NCI-H524 (cell line): ENCODE results near the gene GRAMD2A.

Experiments
- DNase-seq, 2 experiments: peaks; one replicate each; lab custom pipeline; 2025; lab: John Stamatoyannopoulos, UW

The GRAMD2A gene

DNA sequence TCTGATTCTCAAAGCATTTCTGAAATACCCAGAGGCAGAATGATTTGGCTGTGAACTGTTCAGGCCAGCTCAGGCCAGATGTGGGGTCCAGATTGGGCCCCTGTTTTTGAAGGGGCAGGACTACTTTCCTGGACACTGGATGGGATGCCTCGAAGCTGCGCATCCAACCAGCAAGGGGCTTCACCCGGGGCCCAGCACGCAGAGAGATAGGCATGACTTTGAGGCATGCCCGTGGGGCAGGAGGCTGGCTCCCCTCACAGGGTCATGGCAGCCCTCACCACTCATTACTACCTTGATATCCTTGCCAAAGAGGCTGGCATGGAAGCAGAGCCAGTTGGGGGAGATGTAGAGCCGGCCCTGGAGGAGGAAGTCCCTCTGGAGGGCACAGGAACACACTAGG, 30.1 kb downstream of the GRAMD2A start:
- no peak for DNase-seq

DNA sequence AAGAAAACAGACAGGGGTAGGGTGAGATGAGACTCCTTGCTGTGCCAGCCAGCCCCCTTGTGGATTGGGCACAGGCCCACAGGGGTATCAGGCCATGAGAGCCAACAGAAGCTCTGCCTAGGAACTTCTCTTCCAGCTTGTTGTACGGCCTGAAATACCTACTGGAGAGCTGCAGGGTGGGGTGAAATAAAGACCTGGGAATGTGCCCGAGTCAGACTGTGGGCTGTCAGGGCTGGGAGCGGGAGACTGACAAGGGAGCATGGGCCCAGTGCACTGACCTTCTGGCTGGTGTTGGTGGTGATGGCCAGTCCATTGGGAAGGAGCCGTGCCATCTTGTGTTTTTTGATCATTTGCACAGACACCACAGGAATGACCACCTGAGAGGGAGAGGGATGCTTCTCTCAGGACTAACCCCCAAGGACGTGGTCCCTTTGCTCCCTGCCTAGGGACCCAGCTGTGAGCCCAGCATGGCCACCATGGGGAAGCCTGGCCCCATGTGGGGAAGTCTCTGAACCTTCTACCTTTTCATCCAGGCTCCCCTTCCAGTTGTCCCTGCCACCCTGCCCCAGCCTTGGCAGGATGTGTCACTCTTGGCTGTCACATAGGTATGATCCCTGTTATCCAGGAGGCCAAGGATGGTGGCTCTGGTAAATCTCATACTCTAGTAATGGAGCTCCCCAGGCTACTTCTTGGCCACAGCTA, 30.7 kb downstream of the GRAMD2A start:
- DNase-seq, result no peak

DNA sequence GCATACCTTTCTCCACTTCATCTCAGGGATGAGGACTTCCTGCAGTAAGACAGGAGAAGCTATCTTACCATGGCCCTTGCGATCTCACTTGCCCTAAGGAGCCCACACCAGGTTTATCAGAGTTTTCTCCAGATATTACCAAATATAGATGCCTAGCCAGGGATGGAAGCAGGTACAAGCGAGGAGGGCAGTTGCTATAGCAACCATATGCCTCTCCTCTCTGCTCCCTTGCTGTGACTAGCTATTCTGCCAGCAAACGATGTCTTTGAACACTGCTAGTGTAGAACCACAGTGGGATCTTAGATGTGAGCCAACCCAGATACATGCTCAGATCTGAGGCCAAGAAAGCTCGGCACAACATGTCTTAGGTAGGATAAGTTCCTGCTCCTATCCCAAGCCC, 33.9 kb downstream of the GRAMD2A start:
- peak in 1 of 2 experiments; percentile 16 for DNase-seq

DNA sequence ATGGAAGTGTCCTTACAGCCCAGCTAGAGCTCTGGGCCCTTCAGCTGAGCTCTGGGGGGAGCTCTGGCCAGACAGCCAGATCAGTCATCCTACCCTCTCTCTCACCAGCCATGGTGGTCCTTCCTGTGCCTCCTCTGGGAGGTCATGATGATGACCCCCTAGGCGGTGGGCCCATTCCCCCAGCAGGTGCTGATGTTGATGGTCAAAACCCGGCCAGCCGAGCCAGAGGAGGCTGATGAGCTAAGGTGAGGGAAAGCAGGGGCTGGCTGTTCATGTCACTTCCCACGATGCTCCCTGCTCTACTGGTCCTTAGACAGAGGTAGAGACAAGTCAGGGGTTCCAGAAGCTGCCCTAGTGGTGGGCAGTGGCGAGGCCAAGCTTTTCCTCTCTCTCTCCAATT, 35.0 kb downstream of the GRAMD2A start:
- no peak for DNase-seq

DNA sequence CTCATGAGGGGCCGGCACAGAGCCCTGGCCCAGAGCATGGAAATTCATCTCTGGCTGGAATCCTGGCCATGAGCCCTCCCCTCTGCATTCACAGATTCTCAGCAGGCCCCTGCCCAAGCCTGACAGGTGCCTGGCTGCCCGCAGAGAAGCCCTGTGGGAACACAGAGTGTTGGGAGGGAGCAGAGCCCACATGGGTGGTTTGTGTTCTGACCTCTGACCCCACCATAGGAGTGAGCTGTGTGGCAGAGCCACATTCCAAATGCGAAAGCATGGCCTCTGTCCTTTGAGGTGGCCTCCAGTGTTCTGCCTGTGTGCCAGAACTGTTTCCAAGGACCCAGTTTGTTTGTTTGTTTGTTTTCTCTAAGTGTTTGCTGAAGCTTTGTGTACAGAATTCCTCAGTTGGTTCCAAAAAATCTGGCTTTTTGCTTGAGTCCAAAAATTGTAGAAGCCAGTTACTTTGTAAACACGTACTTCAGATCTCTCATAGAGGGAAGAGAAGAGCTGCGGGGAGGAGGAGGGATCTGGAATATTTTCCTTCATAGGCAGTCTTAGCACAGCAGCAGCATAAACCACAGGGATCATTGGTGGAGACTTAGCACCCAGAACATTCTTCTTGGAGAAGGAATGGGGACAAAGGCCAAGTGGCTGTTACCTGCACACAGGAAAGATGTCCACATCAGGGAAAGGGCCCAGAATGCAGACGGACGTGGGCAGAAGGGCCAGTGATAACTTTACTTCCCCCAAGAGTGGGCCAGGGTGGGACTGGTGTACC, 36.0 kb downstream of the GRAMD2A start:
- no peak for DNase-seq

DNA sequence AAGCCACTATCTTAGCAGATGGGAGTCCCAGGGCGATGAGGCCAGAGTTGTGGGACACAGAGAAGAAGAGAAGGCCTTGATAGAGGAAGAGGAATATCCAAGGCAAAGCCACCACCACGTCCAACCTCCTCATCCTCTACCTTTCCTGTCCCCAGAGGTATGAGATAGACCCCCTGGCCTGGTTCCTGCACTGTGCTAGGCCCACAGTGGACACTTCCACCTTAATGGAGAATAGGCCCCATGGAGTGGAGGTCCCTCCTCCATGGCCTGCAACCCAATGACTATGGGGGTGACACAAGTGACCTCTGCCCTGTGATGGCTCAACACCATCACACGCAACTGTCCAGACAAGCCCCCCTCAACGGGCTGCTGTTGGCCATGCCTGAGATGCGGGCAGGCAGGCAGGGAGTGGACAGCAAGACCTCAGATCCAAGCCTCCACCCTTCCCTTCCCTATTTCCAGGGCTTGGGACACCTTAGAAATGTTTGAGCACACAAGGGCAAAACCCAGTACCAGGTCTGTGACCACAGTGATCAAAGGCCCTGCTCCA, 36.8 kb downstream of the GRAMD2A start:
- no peak for DNase-seq

DNA sequence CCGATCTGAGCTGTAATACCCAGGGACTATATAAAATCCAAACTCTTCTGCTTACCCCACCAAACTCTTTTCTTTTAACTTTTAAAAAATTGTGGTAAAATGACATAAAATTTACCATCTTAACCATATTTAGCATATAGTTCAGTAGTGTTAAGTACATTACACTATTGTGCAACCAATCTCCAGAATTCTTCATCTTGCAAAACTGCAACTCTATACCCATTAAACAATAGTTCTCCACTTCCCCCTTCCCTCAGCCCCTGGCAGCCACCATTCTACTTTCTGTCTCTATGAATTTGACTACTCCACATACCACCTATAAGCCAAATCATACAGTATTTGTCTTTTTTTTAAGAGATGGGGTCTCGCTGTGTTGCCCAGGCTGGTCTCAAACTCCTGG, 40.7 kb downstream of the GRAMD2A start:
- no peak for DNase-seq

DNA sequence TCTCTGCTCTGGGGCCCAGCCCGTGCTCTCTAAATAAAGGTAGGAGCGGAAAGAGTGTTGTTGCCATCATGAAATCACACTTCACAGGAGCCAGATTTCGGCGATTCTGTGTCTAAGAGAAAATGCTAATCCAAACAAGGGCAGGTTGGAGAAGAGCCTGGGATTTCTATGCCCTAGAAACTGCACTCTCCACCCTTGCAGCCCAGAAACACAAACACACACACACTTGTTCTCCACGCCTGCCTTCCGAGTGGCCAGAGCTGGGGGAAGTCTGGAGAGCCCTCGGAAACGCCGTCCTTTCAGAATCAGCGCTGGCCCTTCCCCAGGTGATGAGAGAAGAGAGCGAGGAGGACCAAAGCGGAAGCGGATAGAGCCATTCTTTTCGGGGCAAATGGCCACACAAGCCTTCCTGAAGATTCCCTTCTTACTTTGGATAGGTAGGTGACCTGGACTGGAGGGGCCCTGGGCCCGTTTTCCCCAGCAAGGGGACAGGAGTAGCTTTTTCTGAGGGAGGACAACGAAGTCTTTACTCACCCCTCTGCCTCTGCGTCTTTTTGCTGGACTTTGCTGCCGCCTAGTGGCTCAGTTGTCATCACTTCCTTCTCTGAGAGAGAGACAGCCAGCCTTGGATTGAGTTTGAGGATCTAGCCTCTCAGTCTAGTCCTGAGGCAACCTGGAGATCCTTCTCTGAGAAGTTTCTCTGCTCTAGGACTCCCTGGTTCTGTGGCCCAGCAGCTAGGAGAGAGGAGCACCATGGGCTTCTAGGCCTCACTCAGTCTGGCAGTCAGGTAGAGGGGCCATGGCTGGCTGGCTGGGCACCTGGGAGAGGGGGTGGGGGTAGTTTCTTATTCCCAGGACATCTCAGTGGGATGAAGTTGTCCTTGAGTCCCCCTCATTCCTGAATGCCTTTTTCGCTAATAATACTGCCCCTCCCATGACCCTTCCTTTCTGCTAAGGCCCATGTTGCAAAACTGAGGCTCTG, 41.7 kb downstream of the GRAMD2A start:
- DNase-seq, result peak; percentile 74 to 90

DNA sequence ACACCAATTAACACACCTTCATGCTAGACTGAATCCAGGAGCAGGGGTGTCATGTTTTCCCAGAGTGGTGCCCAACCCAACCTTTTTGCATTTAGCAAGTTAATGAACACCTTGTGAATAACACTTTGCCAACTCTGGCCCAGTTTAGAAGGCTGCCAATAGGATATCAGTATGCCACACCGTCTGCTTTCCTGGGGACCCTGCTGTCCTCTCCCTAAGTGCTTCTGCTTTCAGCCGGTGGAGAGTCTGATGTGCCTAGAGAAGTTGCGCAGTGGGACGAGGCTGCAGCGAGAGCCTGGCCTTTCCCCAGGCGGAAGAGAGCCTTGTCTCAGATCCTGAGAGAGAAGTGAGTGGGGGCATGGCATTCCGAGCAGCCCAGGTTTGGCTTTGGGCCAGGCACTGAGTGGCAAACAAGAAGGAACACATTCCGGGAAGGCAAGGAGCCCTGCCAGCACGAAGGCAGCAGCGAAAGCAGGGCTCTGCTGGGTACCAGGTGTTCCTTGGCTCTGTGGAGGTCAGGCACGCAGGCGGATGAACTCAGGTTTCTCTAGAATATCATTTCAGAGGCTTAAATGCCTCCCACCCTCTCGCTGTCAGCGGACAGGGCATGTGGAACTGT, 42.5 kb downstream of the GRAMD2A start:
- peak; percentile 82 to 85 for DNase-seq

DNA sequence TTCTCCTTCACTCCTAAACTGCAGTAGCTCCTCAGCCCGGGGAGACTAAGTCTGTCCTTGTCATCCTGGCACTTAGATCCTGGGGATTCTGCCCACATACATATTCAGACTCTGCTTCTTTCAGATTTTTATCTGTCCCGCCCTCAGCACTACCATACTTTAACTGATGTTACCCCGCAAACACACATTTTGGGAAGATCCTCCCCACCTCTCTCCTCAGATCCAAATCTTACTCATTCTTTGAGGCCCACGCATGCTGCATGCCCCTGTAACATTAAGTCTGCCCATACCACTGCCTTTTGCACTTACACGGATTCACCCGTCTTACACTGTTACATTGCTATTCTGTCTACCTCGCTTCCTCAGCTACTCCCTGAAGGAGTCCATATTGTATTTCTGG, 43.3 kb downstream of the GRAMD2A start:
- no peak for DNase-seq

DNA sequence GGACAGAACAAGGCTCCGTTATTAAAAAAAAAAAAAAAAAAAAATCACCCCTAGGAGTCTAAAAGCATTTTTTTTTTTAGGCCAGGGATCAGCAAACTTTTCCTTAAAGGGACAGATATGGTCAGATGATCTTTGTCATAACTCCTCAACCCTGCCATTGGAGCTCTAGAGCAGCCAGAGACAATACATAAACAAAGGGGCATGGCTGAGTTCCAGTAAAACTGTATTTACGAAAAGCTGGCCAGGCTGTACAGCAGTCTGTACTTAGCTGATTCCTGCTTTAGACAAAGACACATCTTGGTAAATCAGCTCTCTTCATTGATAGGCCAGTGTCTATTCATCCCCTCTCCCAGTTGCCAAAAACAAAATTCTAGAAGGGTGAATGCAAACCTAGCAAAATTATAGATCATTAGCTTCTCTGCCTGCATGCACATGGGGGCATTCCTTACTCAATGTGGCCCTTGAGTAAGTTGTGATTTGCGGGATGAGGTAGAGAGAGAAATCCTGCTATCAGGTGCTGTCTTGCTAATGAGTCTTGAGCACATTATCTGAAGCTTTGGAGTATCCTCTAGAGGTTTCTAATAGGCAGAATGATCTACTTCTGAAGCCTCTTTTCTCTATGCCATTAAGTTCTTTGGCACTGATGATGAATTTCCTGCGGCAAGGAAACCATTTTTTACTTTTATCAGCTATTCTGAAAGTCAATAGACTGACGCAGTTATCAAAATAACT, 44.2 kb downstream of the GRAMD2A start:
- no peak for DNase-seq

DNA sequence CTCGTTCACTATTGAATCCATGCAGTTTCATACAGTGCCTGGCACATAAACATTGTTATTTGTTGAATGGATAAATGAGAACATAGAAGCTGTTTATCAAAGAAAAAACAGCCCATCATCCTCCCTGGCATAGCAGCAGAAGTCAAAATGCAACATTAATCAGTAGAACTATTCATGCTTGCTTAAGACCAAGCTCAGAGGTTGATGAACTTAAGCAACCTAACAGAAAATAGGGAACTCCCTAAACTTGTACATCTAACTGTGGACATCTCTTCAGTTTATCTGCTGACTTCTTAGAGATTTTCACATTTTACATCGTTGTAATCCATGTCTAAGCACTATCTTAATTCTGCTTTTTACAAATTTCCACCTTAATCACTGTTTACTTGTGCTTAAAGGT, 50.2 kb downstream of the GRAMD2A start:
- no peak for DNase-seq

DNA sequence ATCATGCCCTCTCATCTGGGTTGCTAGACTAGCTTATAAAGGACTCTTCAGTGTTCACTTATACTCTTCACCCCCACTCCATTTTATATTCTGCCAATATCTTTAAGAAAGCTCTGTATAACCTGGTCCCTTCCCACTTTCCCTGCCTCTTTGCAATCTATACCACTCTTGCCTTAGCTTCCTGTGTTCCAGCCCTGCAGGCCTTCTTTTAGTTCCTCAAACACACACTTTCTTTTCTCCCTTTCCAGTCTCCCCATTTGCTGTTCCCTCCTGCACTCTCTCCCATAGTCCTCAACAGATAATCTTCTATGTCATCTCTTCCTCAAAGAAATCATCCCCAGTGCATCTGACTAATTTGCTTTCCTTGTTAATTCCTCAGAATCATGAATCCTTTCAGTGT, 50.7 kb downstream of the GRAMD2A start:
- no peak for DNase-seq

DNA sequence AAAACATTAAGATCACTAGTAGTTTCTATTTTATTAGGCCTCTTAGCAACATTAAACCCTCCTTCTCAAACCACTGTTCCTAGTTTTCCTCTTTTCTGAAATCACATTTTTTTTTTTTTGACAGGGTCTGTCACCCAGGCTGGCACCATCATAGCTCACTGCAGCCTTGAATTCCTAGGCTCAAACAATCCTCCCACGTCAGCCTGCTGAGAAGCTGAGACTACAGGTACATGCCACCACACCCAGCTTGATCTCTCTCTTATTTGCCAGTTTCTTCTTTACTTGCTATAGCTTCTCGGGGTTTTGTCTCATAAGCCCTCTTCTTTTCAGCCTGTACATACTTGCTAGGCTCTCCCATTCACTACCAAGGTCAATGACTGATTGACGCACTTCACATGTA, 51.4 kb downstream of the GRAMD2A start:
- no peak for DNase-seq

DNA sequence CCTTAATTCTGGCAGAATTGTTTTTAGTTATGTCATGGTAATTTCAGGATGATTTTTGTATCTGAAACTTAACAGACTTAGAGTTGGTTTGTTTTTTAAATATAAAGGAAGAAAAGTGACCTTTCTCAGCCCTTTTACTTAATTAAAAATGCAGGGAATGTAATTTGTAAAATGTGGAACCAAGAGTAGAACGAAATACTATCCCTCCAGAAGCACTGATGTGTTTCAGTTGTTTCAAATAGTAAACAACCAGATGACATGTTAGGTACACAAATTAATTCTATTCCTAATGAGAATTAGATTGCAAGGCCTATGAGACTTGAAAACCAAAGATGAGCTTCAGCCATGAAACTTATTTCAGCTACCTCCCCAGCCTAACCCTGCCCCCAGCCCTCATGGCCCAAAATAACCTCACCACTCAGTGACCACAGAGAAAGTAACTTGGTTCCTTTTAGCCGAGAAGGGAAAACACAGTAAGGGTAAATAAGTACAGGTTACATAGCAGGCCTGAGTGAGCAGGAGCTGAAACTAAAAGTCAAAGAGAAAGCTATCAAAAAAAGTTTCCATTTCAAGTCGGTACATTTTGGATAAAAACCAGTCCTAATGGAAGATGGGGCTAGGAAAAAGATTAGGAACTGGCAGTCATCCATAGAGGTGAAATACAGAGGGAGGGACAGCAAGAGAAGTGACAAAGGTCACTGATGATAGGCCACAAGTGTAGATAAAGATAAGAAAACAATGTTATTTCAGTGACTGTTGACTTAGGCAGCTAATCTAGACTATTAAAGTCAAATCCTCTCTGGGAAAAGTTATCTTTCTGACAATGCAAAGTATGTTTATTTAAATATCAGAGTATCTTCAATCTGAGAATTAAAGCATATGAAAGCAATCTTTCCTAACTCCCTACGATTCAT, 56.2 kb downstream of the GRAMD2A start:
- DNase-seq, result no peak

DNA sequence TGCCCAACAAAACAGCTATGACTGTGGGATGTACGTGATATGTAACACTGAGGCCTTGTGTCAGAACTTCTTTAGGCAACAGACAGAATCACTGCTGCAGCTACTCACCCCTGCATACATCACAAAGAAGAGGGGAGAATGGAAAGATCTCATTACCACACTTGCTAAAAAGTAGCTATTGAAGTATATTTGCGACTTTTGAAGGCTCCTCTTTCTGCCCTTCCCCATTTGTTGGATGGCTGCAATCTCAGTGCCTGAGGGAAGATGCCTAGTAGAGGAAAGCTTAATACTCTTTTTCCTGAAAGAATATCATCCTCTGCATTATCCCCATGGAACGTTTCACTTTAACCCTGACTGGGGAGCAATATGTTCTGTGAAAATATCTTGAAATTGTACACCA, 57.5 kb downstream of the GRAMD2A start:
- no peak for DNase-seq

DNA sequence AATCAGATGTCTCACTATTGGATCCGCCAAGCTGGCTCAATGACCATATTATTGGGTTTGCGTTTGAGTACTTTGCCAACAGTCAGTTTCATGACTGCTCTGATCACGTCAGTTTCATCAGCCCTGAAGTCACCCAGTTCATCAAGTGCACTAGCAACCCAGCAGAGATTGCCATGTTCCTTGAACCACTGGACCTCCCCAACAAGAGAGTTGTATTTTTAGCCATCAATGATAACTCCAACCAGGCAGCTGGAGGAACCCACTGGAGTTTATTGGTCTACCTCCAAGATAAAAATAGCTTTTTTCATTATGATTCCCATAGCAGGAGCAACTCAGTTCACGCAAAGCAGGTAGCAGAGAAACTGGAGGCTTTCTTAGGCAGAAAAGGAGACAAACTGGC, 57.9 kb downstream of the GRAMD2A start:
- DNase-seq, result no peak

DNA sequence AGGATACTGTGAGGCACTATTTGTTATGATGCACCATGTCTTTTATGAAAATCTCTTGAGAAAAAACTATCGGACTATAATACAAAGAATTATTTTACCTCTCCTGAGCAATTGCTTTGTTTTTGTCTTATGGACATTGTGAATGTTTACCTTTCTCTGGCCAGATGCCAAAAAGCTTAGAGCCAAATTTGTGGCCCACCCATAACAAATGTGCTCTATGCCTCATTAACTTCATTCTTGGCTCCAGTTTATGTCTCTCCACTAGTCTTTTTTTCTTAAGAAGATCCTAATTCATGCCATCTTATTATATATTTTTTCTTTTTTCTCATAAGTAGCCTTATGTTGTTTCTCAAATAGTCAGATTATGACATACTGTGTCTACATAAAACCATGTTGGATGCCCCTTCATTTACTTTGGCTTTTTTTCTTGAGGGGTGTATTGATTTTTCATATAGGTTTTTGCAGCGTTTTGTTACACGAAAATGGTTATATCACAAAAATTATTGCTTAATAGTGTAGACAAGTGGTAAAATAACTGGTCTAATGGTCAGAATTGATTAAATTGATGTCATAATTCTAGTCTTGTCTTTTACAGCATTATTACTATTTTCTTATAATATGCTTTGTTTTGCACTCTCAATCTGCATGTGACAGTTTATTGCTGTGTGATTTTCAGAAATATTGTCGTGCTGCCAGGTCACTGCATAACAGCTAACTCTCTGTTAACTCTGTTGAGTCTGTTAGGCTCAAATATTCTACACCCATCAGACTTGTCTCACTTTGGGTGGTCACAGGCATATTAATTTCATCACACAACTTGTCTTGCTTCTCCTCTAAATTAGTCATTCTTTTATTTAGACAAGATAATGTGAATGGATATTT, 61.2 kb downstream of the GRAMD2A start:
- no peak for DNase-seq

DNA sequence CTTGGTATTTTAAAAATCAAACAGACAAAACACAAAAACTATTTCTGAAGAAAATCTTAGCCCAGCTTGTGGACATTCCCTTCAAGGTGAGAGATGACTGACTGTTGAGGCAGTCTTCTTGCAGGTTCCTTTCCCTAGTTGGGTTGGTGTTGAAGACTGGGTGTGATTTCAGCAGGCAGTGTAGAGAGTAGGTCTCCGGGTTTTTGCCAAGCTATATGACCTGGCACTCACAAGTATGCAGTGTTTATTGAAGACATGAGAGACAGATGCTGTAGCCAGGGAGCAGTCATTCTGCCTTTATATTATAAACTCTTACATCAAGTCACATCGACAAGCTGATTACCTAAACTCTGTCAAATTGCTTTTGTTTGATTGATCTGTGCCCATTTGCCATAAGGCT, 61.9 kb downstream of the GRAMD2A start:
- DNase-seq, result peak in 1 of 2 experiments; percentile 5
